CMK (cell line): ENCODE data around the gene PTS.

Source experiments
- DNase-seq: peaks from one replicate; pipeline ENCODE4 v3.0.0-alpha.2; 2010; ENCODE audit warnings: low read depth

PTS gene

GRCh38 chr11:112222303-112222702 lies 3.9 kb upstream of the PTS start:
- DNase-seq, result no peak

DNA sequence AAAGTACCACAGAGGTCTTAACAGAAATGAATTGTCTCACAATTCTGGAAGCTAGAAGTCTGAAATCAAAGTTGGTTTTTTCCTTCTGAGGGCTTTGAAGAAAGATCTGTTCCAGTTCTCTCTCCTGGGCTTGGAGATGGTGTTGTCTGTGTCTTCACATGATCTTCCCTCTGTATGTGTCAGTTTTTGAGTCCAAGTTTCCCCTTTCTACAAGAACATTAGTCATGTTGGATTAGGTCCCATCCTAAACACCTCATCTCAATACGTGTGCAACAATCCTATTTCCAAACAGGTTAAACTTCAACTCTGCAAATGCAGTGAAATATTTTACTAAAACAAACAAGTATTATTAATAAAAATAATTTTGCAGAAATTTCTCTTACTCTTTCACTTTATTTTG lies 3.1 kb upstream of the PTS start:
- DNase-seq, result no peak

- no peak for DNase-seq
Measured at GRCh38 chr11:112223754-112224532, 2.3 kb upstream of the PTS start.

GRCh38 chr11:112225753-112226061 lies 521 bp upstream of the PTS start:
- DNase-seq, result no peak

- DNase-seq, result peak; percentile 8
Measured at GRCh38 chr11:112226831-112227401, 688 bp downstream of the PTS start.

DNA sequence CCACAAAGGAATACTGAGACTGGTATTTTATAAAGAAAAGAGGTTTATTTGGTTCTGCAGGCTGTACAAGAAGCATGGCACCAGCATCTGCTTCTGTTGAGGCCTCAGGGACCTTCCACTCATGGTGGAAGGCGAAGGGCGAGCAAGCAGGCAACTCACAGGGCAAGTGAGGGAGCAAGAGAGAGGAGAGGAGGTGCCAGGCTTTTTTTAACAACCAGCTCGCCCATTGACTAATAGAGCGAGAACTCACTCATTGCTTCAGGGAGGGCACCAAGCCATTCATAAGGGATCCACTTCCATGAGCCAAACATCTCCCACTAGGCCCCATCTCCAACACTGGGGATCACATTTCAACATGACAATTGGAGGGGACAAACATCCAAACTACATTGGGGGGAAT lies 1.2 kb downstream of the PTS start:
- no peak for DNase-seq

DNA sequence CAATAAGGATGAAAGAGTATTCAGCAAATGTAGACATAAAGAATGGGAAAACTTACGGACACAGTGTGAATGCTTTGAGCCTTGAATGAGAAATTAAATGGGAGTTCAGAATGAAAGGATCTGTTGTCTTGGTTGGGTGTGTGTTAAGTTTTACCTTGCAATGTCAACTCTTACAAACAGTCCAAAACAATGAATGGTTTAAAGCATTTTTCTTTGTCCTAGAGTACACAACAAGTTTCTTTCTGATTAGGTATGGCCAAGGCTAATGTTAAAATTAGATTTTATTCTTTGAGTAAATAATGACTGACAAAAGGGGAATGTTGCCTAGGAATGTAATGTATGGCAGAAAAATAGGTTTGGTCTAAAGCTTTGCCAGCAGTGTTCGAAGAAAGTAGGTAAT lies 2.5 kb downstream of the PTS start:
- no peak for DNase-seq

DNA sequence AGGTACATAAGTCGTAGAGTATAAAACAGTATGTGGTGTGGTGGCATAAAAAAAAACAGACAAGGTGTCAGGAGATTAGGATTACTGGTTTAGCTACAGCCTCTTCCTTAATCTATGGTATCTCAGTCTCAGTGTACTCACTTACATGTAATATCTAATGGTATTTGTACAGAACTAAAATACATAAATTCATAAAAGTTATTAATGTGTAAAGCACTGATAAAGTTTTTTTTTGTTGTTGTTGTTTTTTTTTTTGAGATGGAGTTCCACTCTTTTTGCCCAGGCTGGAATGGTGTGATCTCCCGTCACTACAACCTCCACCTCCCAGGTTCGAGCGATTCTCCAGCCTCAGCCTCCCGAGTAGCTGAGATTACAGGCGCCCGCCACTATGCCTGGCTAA lies 2.9 kb downstream of the PTS start:
- DNase-seq, result no peak

DNA sequence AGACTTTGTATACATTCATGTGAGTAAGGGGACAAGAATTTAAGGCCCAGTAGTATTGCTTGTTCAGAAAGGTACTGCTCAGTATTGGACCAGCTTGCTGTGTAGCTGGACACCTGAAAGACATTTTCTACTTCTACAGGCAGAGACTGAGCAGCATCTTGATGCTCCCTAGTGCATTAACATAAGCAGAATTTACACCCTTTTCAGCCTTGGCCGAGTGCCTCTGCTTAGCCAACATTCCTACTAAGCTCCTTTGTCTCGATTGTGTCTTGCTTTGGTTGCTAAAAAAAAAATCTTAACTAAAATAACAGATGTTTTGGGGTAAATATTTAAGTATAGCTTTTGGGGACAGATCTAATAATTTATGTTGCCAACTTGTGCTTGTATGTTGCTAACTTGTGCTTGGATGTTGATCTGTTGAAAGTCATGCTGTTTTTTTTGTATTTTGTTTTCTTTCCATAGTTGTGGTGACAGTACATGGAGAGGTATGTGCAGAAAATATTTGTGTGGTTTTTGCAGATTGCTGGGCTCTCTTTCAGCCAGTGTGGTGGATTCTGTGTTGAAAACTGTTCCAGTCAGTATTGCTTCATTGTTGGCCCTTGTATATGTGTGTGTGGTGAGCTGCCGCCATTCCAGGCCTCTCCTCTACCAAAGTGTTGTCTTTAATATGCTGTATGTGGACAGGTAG lies 3.7 kb downstream of the PTS start:
- DNase-seq, result no peak

DNA sequence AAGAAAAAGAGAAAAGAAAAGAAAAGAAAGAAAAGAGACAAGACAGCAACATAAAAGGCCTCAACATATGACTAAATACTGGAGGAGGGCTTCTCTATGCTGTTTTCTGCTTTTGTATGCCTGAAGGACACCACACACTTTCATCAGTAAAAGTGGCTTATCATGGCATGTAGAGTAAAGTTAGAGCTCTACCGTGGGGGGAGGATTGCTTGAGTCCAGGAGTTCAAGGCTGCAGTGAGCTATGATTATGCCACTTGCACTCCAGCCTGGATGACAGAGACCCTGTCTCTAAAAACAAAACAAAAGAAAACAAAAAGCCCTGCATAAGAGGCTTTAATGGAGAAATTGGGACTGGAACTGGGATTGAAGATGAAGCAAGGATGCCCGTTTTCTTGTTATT lies 5.7 kb downstream of the PTS start:
- DNase-seq, result no peak

DNA sequence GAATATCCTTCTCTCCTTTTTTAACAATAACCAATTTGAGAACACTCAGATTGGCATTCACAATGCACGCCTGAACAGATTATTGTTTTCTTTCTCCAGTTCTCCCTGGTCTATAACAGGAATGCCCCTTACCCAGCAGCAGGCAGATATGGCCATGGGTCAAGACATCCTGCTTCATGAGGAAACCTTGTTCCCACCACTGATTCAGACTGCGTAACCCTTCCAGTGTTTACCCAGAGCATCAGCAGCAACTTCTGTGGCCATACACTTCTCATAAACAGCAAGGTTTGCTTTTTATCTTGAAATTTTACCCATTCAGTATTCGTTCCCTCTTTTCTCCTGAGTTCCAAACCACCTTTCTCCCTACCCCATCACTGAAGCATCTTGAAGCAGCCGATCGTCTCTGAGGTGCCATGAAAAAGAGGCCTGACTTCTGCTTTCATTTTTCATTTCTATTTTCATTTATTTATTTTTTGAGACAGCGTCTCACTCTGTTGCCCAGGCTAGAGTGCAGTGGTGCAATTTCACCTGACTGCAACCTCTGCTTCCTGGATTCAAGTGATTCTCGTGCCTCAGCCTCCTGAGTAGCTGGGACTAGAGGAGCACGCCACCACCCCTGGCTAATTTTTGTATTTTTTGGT lies 9.6 kb downstream of the PTS start:
- no peak for DNase-seq

DNA sequence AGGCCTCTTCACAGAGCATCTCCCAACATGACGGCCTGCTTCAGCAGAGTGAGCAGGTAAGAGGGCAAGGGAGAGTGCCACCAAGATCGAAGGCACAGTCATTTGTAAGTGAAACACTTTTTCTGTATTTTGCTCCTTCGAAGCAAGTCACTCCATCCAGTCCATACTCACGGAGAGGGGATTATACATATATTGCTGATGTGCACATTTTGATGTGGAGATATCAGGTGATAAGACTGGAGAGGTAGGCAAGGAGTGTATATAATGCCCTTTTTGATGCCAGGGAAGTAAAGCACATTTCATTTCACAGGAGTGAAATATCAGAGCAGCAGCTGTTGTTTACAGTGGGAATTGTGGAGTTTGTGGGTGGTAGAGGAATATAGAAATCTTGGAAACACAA lies 11.2 kb downstream of the PTS start:
- no peak for DNase-seq

- DNase-seq, result no peak
Measured at GRCh38 chr11:112238041-112238440, 11.8 kb downstream of the PTS start.

DNA sequence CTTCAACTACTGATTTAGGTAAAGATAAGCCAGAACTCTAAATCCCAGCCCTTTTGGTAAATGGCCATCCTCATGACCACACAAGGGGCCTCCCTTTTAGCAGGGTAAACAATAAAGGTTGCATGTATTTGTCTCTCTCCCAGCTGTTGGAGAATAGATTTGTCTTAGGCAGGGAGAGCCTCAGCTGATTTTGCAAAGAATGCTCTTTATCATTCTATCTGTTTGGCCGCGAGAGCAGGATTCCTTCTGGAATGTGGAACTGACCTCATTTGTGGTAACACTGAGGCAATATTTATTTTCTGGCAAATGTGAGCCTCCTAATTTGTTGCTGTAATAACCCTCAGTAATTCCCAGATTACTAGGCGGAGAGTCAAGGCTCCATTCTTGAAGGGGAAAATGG lies 15.3 kb downstream of the PTS start:
- no peak for DNase-seq

- no peak for DNase-seq
Measured at GRCh38 chr11:112247201-112247600, 21.0 kb downstream of the PTS start.

GRCh38 chr11:112248201-112248600 lies 22.0 kb downstream of the PTS start:
- no peak for DNase-seq

GRCh38 chr11:112249871-112250610 lies 23.8 kb downstream of the PTS start:
- no peak for DNase-seq

GRCh38 chr11:112253605-112254242 lies 27.5 kb downstream of the PTS start:
- no peak for DNase-seq

DNA sequence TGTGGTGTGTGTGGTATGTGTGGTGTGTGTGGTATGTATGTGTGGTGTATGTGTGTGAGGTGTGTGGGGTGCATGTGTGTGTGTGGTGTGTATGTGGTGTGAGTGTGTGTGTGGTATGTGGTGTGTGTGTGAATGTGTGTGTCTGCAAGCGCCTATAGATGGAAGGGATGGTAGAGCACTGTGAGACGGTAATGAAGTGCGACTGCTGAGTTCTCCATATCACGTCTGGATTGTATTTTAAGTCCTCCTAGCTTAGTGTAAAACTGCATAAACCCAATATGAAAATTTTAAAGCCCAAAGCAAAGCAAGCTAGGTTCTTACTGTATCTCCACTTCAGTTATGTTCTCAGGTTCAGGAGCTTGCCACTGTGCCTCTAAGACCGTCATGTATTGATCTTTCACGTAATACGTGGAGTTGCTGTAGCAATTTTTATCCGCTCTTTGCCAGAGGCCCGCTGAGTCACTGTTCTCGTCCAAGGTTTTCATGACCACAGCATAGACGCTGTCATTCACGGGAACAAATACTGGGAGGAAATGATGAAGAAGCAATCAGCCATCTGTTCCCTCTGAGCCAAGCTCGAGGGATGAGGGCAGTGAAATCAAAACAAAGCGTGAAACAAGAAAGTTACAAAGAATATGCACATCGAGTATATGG lies 29.0 kb downstream of the PTS start:
- no peak for DNase-seq

DNA sequence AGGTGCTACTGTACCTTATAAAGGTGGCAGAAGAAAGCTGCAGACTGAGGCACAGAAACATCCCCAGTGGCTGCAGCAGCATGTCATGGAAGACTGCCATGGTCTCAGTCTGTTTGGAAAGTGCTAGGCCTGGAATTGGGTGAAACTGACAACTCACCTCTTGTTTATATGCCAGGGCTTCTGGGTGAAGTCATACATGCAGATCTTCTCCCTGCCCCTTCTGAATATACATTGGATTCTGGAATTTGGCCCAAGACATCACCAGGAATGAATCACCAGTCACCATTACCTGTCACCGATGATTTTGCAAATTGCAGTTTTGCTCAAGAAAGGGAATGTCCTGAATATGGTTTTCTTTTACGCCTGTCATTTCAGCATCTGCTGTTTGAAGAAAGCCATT lies 34.3 kb downstream of the PTS start, which contains the start of gene PLET1:
TSS of gene PLET1 (minus strand) at position 371 of the 400 bp plus-strand sequence. CDS start at position 100, 271 bp downstream.
- DNase-seq, result no peak
